ENCODE measurements around the gene FBXL13. TPM values are rescaled to one million over a fixed set of nuclear protein-coding genes. Genes with fewer than 3 reads are reported as not detected.

The FBXL13 gene
- total and polyA plus RNA-seq, 2 donors from 2014 or later, result 1.5 to 4.8 TPM

DNA sequence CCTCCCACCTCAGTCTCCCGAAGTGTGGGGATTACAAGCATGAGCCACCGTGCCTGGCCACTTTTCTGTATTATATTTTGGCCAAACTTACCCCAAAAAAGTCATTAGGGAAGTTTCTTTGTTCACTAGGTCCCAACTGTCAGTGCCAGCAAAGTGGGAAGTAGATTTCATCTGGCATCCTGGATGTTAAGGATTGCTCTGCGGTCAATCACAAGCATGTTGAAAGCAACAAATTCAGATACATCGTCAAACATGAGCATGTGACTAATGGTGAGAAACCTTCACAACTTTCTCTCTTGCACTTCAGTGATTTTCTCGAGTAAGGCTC is 176.1 kb downstream of the FBXL13 start:
- FAIRE-seq (no peak), DNase-seq (no peak)
- Histone ChIP-seq H3K4me1 (ENCODE audit: control insufficient read depth in 2 of 3, insufficient read depth in 2 of 3, low read depth in 1 of 3, low read length in 3 of 3) (peaks cover 0 to 3% (median 0%) of the 10 kb centered on the region in 3 donors), H3K4me3 (ENCODE audit: low read length in 3 of 3) (no peak overlapping the region), H3K36me3 (ENCODE audit: control insufficient read depth in 2 of 3, insufficient read depth in 3 of 3, low read length in 3 of 3) (no peaks in the 10 kb centered on the region), H3K27me3 (ENCODE audit: control insufficient read depth, insufficient read depth, low read length) (no peaks in the 10 kb centered on the region), H3K27ac (ENCODE audit: low read depth in 2 of 2, low read length in 2 of 2) (no peak overlapping the region), H3K9ac (ENCODE audit: low read length in 3 of 3) (no peak overlapping the region), H3K9me3 (ENCODE audit: control insufficient read depth in 2 of 3, insufficient read depth in 1 of 3, low read length in 3 of 3) (no peaks in the 10 kb centered on the region)
- TF ChIP-seq, protein P1, sequence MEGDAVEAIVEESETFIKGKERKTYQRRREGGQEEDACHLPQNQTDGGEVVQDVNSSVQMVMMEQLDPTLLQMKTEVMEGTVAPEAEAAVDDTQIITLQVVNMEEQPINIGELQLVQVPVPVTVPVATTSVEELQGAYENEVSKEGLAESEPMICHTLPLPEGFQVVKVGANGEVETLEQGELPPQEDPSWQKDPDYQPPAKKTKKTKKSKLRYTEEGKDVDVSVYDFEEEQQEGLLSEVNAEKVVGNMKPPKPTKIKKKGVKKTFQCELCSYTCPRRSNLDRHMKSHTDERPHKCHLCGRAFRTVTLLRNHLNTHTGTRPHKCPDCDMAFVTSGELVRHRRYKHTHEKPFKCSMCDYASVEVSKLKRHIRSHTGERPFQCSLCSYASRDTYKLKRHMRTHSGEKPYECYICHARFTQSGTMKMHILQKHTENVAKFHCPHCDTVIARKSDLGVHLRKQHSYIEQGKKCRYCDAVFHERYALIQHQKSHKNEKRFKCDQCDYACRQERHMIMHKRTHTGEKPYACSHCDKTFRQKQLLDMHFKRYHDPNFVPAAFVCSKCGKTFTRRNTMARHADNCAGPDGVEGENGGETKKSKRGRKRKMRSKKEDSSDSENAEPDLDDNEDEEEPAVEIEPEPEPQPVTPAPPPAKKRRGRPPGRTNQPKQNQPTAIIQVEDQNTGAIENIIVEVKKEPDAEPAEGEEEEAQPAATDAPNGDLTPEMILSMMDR (IDR thresholded peaks at IDR 0.05; ENCODE audit: borderline replicate concordance, extremely low read depth, insufficient read depth), result no peak
- intact Hi-C loops (cut with DNase I), result no loop called here

DNA sequence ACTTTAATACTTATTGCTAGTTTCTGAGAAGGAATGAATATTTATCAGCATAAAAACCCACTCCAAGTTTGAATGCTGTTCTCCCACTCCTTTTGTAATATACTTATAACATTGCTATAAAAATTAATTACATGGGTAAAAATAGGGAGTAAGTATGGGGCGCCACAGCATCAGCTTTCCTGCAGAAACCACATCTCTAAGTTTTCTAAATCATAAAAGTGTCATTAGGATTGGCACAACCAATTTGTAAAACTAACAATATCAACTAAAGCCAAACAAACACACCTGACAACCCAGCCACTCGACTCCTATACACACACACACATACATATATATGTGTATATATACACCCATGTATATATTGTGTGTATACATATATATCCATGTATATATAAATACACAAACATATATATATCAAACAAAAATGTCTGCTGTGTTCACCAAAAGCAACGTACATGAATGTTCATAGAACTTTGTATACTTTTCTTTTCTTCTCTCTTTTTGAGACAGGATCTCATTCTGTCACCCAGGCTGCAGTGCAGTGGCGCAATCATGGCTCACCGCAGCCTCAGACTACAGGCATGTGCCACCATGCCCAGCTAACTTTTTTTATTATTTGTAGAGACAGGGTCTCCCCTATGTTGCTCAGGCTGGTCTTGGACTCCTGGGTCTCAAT is 176.6 kb downstream of the FBXL13 start:
- no peak overlapping the region for H3K27ac ChIP-seq (ENCODE audit: low read depth in 2 of 2, low read length in 2 of 2)
- TF ChIP-seq, protein P1 (IDR thresholded peaks at IDR 0.05; ENCODE audit: borderline replicate concordance, extremely low read depth, insufficient read depth), result no peak
- no peaks in the 10 kb centered on the region for H3K36me3 ChIP-seq (ENCODE audit: control insufficient read depth in 2 of 3, insufficient read depth in 3 of 3, low read length in 3 of 3)
- H3K4me3 ChIP-seq (ENCODE audit: low read length in 3 of 3), result no peak overlapping the region
- FAIRE-seq (no peak), DNase-seq (peak in 1 of 5 donors; percentile 39)
- intact Hi-C loops (cut with DNase I), result no loop called here
- H3K4me1 ChIP-seq (ENCODE audit: control insufficient read depth in 2 of 3, insufficient read depth in 2 of 3, low read depth in 1 of 3, low read length in 3 of 3), result peaks cover 0 to 3% (median 0%) of the 10 kb centered on the region in 3 donors
- H3K9ac ChIP-seq (ENCODE audit: low read length in 3 of 3), result no peak overlapping the region
- H3K9me3 ChIP-seq (ENCODE audit: control insufficient read depth in 2 of 3, insufficient read depth in 1 of 3, low read length in 3 of 3), result no peaks in the 10 kb centered on the region
- no peaks in the 10 kb centered on the region for H3K27me3 ChIP-seq (ENCODE audit: control insufficient read depth, insufficient read depth, low read length)

DNA sequence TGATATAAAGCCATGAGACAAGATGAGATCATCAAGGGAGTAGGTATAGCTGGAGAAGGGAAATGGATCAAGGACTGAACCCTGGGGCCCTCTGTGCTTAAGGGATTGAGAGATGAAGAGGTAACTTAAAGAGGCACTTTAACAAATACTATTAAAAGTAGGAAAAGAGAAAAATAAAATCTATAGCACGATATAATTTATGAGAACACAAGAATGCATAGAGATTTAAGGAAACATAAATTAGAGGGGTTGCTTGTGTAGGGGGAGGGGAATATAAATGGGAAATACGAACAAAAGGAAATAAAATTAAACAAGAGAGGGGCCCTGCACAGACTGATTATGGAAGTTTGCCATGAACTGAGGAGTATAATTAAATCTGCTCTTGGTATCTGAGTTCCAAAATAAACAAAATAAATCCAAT is 177.4 kb downstream of the FBXL13 start:
- no peak overlapping the region for H3K27ac ChIP-seq (ENCODE audit: low read depth in 2 of 2, low read length in 2 of 2)
- H3K9ac ChIP-seq (ENCODE audit: low read length in 3 of 3), result no peak overlapping the region
- peaks cover 0 to 3% (median 0%) of the 10 kb centered on the region in 3 donors for H3K4me1 ChIP-seq (ENCODE audit: control insufficient read depth in 2 of 3, insufficient read depth in 2 of 3, low read depth in 1 of 3, low read length in 3 of 3)
- intact Hi-C loops (cut with DNase I), result no loop called here
- H3K4me3 ChIP-seq (ENCODE audit: low read length in 3 of 3), result no peak overlapping the region
- DNase-seq, result peak in 2 of 5 donors; percentile 73 to 92
- H3K27me3 ChIP-seq (ENCODE audit: control insufficient read depth, insufficient read depth, low read length), result no peaks in the 10 kb centered on the region
- FAIRE-seq, result no peak
- H3K36me3 ChIP-seq (ENCODE audit: control insufficient read depth in 2 of 3, insufficient read depth in 3 of 3, low read length in 3 of 3), result no peaks in the 10 kb centered on the region
- TF ChIP-seq, protein P1 (IDR thresholded peaks at IDR 0.05; ENCODE audit: borderline replicate concordance, extremely low read depth, insufficient read depth), result no peak
- no peaks in the 10 kb centered on the region for H3K9me3 ChIP-seq (ENCODE audit: control insufficient read depth in 2 of 3, insufficient read depth in 1 of 3, low read length in 3 of 3)

DNA sequence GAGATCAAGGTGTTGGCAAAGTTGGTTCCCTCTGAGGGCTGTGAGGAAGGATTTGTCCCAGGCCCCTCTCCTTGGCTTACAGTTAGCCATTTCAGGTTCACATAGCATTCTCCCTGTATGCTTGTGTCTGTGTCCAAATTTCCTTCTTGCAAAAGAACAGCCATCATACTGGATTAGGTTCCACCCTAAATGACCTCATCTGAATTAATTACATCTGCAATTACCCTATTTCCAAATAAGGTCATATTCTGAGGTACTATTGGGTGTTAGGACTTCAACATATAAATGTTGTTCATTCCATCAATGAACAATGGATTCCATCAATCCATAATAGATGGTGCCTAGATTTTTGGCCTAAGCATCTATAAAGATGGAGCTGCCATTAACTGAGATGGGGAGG is 178.0 kb downstream of the FBXL13 start:
- TF ChIP-seq, protein P1 (IDR thresholded peaks at IDR 0.05; ENCODE audit: borderline replicate concordance, extremely low read depth, insufficient read depth), result no peak
- no peak overlapping the region for H3K27ac ChIP-seq (ENCODE audit: low read depth in 2 of 2, low read length in 2 of 2)
- intact Hi-C loops (cut with DNase I), result no loop called here
- DNase-seq (no peak), FAIRE-seq (no peak)
- H3K9ac ChIP-seq (ENCODE audit: low read length in 3 of 3), result no peak overlapping the region
- peaks cover 0 to 3% (median 0%) of the 10 kb centered on the region in 3 donors for H3K4me1 ChIP-seq (ENCODE audit: control insufficient read depth in 2 of 3, insufficient read depth in 2 of 3, low read depth in 1 of 3, low read length in 3 of 3)
- H3K27me3 ChIP-seq (ENCODE audit: control insufficient read depth, insufficient read depth, low read length), result no peaks in the 10 kb centered on the region
- H3K9me3 ChIP-seq (ENCODE audit: control insufficient read depth in 2 of 3, insufficient read depth in 1 of 3, low read length in 3 of 3), result no peaks in the 10 kb centered on the region
- no peaks in the 10 kb centered on the region for H3K36me3 ChIP-seq (ENCODE audit: control insufficient read depth in 2 of 3, insufficient read depth in 3 of 3, low read length in 3 of 3)
- no peak overlapping the region for H3K4me3 ChIP-seq (ENCODE audit: low read length in 3 of 3)

All from kidney (tissue), 14 donors.